Nephron progenitor cell (in vitro differentiated cells): ENCODE data around the gene CCDC81.

Source experiments
- DNase-seq: peaks from one replicate; pipeline ENCODE4 v3.0.0; 2021
- H3K27ac Mint-ChIP-seq: 2 replicates; pipeline ENCODE4 v1.8.0; 2021; ENCODE audit warnings: mild to moderate bottlenecking, moderate library complexity, mixed read lengths
- H3K27me3 Mint-ChIP-seq: 2 replicates; pipeline ENCODE4 v1.8.0; 2021; ENCODE audit warnings: mild to moderate bottlenecking, low read depth, mixed read lengths; ENCODE audit not compliant: poor library complexity
- H3K36me3 Mint-ChIP-seq: 2 replicates; pipeline ENCODE4 v1.8.0; 2021; ENCODE audit warnings: low read depth, mixed read lengths
- H3K4me1 Mint-ChIP-seq: 2 replicates; pipeline ENCODE4 v1.8.0; 2021; ENCODE audit warnings: mixed read lengths
- H3K4me3 Mint-ChIP-seq: 2 replicates; pipeline ENCODE4 v1.8.0; 2021; ENCODE audit warnings: mild to moderate bottlenecking, moderate library complexity, mixed read lengths
- H3K9me3 Mint-ChIP-seq: 2 replicates; pipeline ENCODE4 v1.8.0; 2021; ENCODE audit warnings: mild to moderate bottlenecking, moderate library complexity, mixed read lengths
- TF ChIP-seq, protein P1 (sequence below): fragments of 200-600 bp; sonication (generic); IDR thresholded peaks from 2 replicates; pipeline ENCODE4 v1.5.0; 2021; ENCODE audit warnings: antibody characterized with exemption

CCDC81 gene

DNA sequence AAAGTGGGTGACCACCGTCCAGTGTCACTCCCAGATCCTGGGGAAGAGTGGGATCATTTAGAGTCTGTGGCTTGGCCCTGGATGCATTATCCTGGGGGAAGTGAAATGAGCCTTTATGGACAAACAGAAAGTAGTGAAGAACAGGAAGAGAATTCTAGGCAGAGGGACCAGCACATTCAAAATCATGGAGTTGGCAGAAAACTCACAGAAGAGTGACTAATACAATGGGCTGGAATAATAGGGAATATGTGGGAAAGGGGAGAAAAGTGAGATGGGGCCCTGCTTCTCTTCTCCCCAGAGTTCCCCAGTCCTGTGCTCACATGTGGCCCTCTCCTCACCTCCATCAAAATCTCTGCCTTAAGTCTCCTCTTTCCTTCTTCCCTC is 84.3 kb downstream of the CCDC81 start:
- DNase-seq = no peak
- peaks cover 4% of the 10 kb centered on the region for H3K36me3 Mint-ChIP-seq
- H3K27ac Mint-ChIP-seq = no peak overlapping the region
- H3K9me3 Mint-ChIP-seq = no peaks in the 10 kb centered on the region
- TF ChIP-seq, protein P1, sequence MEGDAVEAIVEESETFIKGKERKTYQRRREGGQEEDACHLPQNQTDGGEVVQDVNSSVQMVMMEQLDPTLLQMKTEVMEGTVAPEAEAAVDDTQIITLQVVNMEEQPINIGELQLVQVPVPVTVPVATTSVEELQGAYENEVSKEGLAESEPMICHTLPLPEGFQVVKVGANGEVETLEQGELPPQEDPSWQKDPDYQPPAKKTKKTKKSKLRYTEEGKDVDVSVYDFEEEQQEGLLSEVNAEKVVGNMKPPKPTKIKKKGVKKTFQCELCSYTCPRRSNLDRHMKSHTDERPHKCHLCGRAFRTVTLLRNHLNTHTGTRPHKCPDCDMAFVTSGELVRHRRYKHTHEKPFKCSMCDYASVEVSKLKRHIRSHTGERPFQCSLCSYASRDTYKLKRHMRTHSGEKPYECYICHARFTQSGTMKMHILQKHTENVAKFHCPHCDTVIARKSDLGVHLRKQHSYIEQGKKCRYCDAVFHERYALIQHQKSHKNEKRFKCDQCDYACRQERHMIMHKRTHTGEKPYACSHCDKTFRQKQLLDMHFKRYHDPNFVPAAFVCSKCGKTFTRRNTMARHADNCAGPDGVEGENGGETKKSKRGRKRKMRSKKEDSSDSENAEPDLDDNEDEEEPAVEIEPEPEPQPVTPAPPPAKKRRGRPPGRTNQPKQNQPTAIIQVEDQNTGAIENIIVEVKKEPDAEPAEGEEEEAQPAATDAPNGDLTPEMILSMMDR = no peak
- H3K27me3 Mint-ChIP-seq = no peaks in the 10 kb centered on the region
- H3K4me3 Mint-ChIP-seq = no peak overlapping the region
- H3K4me1 Mint-ChIP-seq = peaks cover 41% of the 10 kb centered on the region

DNA sequence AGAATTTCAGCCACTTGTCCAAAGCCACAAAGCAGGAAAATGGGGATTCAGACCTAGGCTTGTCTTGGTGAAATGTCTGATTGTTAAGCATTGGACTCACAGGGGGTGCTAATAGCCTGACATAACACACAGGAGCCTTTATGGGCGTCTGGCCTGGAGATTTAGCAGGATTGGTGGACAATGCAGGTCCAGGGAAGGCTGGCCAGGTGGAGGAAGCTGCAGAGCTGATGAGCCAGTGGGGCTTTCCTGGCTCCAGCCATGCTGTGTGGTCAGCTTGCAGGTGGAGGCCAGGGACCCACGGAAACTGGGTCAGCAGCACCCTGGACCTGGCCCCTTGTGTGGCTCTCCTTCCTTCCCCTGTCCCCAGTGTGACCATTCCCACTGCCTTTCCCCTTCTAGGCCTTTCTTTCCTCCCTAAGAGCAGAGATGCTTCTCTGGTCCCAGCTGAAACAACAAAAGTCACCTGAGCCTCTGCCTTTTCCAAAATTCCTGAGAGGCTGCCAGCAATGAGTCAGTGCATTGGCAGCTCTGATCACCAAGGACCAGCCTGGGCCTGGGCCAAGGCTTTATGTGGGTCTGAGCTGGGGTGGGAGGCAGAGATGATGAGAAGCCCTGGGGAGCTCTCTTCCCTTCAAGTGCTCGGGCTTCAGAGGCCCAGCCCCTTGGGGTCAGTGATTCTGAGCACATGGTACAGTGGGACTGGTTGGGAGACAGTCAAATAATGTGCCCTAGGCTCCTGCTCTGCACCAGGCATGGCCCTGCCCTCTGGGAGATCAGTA is 85.2 kb downstream of the CCDC81 start:
- Mint-ChIP-seq H3K4me3 (no peak overlapping the region), H3K27me3 (no peaks in the 10 kb centered on the region), H3K9me3 (no peaks in the 10 kb centered on the region), H3K27ac (no peak overlapping the region), H3K4me1 (peaks cover 44% of the 10 kb centered on the region), H3K36me3 (peaks cover 4% of the 10 kb centered on the region)
- no peak for DNase-seq
- TF ChIP-seq, protein P1 = no peak

DNA sequence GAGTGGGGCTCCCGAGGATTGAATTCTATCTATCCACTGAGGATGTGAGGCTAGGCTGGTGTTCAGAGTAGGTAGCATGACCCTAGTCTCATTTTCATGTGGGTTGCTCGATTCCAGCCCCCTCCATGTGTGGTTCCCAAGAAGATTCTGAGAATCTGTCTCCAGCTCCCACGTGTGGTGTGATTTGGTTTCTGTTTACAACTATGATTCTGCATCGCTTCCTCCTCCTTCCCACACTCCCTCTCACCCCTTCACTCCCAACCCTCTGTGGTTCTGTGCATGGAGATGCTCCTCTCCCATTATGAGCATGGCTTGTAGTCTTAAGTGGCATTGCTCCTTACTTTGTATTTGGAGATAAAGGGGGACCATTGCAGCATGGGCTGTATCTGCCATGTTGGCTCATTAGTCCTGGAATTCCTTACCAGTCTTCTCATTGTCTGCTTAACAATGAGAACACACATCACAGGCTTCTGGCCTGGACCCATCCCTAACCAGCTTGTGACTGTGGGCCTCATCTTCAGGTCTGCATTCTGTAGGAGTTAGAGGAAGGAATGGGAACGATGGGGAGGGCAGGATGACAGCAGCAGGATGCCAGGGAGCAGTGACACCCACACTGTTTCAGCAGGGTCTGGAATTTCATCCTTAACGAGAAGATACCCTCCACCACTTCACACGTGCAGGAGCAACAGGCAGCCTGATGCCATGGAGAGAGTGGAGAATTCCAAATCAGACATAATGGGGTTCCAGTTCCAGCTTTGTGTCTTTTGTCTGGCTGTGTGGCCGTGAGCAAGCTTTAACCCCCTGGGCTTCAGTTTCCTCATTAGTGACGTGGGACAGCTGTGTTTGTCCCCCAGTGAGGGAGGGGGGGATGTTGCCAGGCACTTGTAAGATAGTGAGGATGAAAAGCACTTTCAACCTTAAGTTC is 86.0 kb downstream of the CCDC81 start:
- H3K36me3 Mint-ChIP-seq = peaks cover 4% of the 10 kb centered on the region
- H3K27me3 Mint-ChIP-seq = no peaks in the 10 kb centered on the region
- TF ChIP-seq, protein P1 = no peak
- DNase-seq = no peak
- no peak overlapping the region for H3K4me3 Mint-ChIP-seq
- H3K27ac Mint-ChIP-seq = peak overlapping the region; percentile 61
- H3K4me1 Mint-ChIP-seq = peaks cover 46% of the 10 kb centered on the region
- H3K9me3 Mint-ChIP-seq = no peaks in the 10 kb centered on the region

DNA sequence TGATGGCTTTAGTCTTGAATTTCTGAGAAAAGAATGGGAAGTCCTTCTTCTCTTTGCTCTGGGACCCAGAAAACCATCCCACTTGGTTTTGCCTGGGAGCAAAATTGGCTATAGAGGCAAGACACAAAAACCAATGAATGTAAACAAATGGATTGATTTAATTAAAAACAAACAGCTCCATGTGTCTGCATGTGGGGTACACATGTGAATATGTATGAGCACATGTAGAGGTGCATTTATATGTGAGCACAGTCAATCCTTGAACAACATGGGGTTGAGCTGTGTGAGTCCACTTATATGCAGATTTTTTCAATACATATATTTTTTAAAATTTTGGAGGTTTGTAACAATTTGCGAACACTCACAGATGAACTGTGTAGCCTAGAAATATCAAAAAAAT is 87.2 kb downstream of the CCDC81 start:
- H3K27ac Mint-ChIP-seq = no peak overlapping the region
- no peaks in the 10 kb centered on the region for H3K9me3 Mint-ChIP-seq
- peaks cover 4% of the 10 kb centered on the region for H3K36me3 Mint-ChIP-seq
- DNase-seq = no peak
- peaks cover 5% of the 10 kb centered on the region for H3K27me3 Mint-ChIP-seq
- no peak overlapping the region for H3K4me3 Mint-ChIP-seq
- TF ChIP-seq, protein P1 = no peak
- peaks cover 41% of the 10 kb centered on the region for H3K4me1 Mint-ChIP-seq

DNA sequence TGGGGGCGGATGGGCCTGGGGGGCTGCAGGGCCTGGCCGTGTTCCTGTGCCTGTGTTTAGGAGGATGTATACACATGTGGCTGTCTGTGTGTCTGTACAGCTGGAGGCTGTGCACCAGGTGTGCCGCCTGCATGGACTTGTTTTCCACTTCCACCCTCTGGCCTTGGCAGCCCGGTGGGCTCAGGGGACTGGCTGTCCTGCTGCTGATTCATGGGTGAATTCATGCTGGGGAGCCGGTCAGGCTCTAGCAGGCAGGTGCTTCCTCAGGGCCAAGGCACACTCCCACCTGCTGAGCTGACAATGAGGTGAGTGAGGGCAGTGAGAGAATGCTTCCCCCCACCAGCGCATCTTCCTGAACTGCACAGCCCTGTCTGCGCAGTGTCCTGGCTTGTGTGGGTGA is 88.4 kb downstream of the CCDC81 start:
- H3K4me3 Mint-ChIP-seq = no peak overlapping the region
- TF ChIP-seq, protein P1 = no peak

More for the DNA sequence above, 88.4 kb downstream of the CCDC81 start:
- Mint-ChIP-seq H3K9me3 (no peaks in the 10 kb centered on the region), H3K36me3 (peaks cover 4% of the 10 kb centered on the region), H3K4me1 (peaks cover 39% of the 10 kb centered on the region), H3K27me3 (peaks cover 7% of the 10 kb centered on the region), H3K27ac (no peak overlapping the region)
- DNase-seq = no peak
